ENCODE data around the gene COMT.
"Not testable (repeated sequence)": the region's sequence is repeated elsewhere in the genome, so short reads cannot be mapped to it uniquely, and the experiment has no call there.

COMT gene

GRCh38 chr22:19929586-19930550, 11.7 kb upstream of the COMT start:
- peak; percentile 47 for DNase-seq (ENCODE audit: low spot score)

GRCh38 chr22:19930551-19931486, 10.8 kb upstream of the COMT start:
- DNase-seq (ENCODE audit: low spot score) = no peak

- DNase-seq (ENCODE audit: low spot score) = no peak
Observed at GRCh38 chr22:19931514-19931913, 10.1 kb upstream of the COMT start.

DNA sequence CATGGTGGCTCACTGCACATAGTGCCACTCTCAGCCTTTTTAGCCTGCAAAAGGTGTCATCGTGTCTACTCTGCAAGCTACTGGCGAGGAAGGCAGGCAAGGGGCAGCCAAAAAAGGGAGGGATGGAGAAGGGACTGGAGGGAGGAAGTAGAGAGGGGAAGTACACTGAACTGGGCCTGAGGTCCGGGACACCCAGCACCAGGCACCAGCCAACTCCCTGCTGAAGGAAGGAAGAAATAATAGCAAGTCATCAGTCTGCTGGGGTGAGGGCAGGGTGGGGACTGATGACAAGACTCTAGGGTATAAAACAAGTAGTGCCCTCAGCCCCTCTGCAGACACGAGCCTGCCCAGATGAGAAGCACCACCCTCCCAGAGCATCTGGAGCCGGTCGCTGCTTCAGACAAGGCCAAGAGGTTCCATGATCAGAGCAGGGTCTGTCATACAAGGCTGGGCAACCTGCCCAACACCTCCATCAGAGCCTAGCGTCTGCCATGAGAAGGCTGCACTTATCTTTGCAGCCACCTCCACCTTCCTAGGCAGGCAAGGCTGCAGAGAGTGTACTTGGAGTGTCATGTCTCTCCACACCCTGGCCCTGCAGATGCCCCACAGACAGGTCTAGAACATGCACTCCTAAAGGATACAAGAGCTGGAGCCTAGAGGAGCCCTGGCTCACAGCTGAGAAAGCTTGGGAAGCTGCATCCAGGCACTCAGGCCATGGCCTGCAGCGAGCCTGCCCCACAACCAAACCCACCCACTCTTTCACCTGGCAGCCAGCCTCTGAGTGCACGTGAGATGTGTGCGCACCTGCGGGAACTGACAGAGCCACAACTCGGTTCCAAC, 9.0 kb upstream of the COMT start:
- DNase-seq (ENCODE audit: low spot score) = no peak

DNA sequence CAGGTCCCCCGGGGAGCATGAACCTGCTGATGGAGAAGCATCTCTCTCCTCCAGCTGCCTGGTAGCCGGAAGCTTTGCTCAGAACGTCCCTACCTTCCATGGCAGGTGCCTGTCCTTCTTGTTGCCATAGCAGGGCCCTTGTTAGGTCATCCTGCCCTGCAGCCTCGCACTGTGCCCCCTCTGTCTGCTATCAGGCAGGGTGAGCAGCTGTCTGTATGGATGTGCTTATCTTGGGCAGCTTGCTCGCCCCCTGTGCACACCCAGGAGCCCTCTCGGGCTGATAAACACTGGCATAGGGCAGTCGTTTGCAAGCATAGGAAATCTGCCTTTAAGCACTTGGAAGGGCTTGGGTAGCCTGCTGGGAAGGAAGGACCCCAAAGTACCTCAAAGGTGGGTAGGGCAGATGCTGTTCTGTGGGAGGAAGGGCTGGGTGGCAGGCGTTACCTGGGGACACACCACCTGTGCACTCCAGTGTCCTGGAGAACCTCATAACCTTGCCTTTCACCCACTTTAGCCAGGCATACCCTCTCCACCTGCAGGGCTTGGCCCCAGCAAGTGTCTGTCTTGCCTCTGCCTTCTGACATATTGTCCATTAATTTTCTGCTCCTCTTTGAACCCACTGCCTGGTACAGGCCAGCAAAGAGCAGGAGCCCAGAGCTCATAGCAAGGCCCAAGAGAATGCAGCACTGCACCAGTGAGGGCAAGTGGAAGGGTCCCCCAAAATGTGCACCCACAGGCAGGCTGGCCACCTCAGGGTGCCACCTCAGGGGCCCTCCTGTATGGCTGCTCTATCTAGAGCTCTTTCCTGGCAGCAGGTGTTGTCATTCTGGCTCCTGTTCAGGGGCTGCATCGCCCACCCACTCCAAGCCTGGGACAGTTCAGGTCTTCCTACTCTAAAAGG, 8.0 kb upstream of the COMT start:
- no peak for DNase-seq (ENCODE audit: low spot score)

- not testable (repeated sequence) for DNase-seq (ENCODE audit: low spot score)
Observed at GRCh38 chr22:19935123-19935718, 6.4 kb upstream of the COMT start.

GRCh38 chr22:19936513-19936912, 5.1 kb upstream of the COMT start:
- DNase-seq (ENCODE audit: low spot score) = no peak

- no peak for DNase-seq (ENCODE audit: low spot score)
Observed at GRCh38 chr22:19937616-19938473, 3.7 kb upstream of the COMT start.

DNA sequence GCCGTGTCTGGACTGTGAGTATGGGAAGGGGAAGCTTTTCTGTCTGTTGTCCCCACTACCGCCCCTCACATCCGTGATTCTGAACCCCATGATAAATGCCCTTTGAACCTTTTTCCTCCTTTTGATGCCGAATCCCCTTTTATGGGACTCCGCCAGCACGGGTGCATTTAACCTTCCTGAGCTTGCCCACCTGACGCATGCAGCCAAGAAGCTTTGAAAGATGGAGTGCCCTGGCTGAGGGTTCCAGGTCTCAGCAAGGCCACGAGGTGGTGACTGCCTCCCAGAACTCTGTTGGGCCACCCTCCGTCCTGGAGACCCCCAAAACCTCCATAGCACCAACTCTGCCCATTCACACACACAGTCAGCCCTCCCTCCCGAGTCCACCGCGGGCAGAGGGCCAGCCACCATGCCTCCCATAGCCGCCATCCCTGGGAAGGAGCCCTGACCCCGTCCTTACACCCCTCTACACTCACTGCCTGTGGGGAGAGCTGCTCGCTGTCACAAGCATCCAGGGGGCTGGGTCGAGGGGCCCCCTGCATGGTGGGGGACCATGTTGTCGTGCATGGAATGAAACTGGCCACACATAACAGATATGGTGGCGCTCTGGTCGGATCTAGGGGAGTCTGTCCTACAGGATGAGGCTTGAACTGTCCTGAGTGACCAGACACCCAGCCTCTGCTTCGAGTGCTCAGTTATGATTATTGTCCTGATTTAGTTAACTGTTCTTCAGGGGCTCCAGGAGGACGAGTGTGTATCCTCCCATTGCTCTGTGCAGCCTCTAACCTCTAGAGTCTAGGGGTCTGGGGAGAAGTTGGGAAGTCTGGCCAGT, 822 bp upstream of the COMT start:
- no peak for DNase-seq (ENCODE audit: low spot score)

GRCh38 chr22:19942157-19943081, 847 bp downstream of the COMT start:
- DNase-seq (ENCODE audit: low spot score) = no peak

DNA sequence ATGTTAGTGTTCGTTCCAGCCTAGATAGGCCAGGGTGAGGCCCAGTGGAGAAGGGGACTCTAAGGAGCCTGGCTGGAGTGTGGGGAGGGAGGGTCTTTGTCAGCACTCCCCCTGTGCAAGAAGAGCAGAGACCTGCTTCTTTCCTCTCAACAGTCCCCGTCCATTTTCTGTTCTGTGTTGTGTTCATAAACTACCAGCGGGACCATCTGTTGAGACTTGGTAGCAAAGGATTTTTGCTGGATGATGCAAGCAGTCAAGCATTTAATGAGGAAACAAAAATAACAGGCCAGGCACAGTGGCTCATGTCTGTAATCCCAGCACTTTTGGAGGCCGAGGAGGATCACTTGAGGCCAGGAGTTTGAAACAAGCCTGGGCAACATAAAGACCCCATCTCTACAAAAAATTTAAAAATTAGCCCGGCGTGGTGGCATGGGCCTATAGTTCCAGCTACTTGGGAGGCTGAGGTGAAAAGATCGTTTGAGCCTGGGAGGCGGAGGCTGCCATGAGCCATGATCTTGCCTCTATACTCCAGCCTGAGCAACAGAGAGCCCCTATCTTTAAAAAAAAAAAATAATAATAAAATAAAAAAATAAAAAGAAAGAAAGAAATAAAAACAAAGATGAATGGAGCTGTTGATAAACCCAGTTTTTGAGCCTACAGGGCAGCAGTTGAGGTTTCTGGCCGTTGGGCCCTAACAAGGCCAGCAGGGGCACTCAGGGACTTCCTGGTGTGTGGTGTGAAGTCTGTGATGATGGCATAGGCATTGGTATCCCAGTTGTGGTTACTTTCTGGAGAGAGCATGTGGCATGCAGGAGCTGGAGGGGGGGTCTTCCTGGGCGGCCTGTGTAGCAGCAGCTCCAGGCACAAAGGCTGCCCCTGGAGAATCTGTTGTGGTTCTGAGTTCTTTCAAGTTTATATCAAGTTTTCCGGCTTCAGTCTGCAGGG, 1.8 kb downstream of the COMT start:
- peak; percentile 72 for DNase-seq (ENCODE audit: low spot score)

- DNase-seq (ENCODE audit: low spot score) = no peak
Observed at GRCh38 chr22:19948057-19948760, 6.6 kb downstream of the COMT start.

DNA sequence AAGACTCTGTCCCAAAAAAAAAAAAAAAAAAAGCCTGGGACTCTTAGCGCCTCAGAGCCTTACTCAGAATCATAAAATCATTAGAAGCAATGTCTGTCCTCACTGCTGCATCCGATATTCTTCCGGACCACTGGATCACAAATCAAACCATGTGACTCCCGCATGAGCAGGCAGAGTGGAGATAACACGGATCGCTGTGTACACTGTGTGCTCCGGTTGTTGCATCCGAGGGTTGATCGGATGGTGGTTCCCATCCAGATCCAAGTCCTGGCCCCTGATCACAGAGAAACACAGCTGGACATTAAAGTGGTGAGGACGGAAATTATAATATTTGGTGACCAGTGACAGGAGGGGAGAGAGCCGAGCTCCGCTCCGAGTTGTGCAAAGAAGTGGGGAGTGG, 9.8 kb downstream of the COMT start:
- no peak for DNase-seq (ENCODE audit: low spot score)

DNA sequence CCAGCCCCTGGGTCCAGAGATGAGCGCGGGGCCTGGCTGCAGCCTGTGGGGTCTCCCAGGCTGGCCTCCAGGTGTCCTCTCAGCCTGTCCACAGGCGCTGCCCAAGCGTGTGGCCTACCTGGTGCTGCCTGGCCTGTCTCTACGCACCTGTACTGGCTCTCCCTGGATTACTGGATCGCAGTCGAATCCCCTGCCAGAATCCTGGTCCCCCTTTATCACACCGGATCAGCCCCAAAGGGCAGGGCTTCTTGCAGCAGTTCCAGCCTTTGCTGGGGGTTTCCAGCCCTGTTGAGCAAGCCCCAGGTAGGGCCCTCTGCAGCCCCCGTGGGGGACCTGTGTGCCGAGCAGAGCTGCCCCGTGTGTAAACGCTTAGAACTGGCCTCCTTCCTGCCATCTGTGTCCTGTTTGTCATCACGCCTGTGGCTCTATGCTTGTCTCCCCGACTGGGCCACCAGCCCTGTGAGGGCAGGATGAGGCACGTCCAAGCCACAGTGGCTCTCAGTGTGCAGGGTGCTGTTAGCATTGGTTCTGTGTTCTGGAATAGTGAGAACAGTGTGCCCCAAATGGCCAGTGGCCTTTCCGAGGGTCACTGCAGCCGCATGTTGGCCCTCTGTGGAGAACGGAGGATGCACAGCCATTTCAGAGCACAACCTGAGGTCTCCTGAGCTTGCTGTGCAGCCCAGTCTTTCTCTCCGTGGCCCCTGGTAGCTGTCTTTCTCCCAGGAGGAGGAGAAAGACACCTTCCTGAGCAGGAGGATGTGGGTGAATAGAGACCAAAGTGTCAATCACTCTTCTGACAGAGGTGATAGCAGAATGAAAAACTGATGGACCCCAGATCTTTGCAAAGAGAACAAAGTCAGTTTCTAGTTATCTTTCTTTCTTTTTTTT, 13.9 kb downstream of the COMT start:
- DNase-seq (ENCODE audit: low spot score) = no peak

- no peak for DNase-seq (ENCODE audit: low spot score)
Observed at GRCh38 chr22:19957445-19957844, 15.9 kb downstream of the COMT start.
